GM12874 (cell line): ENCODE data around the gene PEF1.

Source experiments
- TF ChIP-seq, protein P1 (sequence below): IDR thresholded peaks from 2 replicates; pipeline ENCODE4 v1.5.1; 2011; ENCODE audit warnings: low read depth, mild to moderate bottlenecking, control low read depth, low read length, moderate library complexity; ENCODE audit not compliant: insufficient read depth

PEF1 gene

GRCh38 chr1:31627301-31627929, 17.3 kb downstream of the PEF1 start:
- TF ChIP-seq, protein P1, sequence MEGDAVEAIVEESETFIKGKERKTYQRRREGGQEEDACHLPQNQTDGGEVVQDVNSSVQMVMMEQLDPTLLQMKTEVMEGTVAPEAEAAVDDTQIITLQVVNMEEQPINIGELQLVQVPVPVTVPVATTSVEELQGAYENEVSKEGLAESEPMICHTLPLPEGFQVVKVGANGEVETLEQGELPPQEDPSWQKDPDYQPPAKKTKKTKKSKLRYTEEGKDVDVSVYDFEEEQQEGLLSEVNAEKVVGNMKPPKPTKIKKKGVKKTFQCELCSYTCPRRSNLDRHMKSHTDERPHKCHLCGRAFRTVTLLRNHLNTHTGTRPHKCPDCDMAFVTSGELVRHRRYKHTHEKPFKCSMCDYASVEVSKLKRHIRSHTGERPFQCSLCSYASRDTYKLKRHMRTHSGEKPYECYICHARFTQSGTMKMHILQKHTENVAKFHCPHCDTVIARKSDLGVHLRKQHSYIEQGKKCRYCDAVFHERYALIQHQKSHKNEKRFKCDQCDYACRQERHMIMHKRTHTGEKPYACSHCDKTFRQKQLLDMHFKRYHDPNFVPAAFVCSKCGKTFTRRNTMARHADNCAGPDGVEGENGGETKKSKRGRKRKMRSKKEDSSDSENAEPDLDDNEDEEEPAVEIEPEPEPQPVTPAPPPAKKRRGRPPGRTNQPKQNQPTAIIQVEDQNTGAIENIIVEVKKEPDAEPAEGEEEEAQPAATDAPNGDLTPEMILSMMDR: no peak

DNA sequence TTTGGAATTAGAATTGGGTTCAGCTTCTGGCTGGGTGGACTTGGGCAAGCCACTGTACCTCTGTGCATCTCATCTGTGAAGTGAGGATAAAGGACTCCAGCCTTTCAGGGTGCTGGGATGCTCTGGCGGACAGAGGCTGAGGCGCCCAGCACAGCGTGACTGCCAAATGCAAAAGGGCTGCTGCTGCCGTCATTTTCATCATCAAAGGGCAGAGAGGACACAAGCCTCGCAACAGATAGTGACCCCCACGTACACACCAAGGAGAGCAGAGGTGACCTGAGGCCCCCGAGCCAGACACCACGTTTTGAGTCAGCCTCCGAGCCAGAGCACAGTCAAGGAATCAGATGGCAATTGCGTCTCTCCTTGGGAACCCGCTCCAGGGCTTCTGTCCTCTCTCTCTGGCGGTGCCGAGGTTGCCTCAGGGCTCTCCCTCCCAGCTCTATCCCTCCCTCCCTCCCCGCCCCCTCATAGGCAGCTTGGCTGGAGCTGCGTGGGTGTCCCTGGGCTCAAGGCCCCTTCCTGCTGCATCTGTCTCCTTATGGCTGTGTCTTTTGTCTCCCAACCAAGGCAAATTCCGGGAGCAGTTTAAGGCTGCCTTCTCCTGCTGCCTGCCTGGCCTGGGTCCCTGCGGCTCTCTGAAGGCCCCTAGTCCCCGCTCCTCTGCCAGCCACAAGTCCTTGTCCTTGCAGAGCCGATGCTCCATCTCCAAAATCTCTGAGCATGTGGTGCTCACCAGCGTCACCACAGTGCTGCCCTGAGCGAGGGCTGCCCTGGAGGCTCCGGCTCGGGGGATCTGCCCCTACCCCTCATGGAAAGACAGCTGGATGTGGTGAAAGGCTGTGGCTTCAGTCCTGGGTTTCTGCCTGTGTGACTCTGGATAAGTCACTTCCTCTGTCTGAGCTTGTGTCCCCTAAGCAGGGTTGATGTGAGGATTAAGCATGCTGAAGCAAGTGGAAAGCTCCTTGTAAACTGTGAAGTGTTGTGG, 18.2 kb downstream of the PEF1 start:
- TF ChIP-seq, protein P1: no peak

- TF ChIP-seq, protein P1: no peak
Observed at GRCh38 chr1:31625561-31626222, 19.0 kb downstream of the PEF1 start.

DNA sequence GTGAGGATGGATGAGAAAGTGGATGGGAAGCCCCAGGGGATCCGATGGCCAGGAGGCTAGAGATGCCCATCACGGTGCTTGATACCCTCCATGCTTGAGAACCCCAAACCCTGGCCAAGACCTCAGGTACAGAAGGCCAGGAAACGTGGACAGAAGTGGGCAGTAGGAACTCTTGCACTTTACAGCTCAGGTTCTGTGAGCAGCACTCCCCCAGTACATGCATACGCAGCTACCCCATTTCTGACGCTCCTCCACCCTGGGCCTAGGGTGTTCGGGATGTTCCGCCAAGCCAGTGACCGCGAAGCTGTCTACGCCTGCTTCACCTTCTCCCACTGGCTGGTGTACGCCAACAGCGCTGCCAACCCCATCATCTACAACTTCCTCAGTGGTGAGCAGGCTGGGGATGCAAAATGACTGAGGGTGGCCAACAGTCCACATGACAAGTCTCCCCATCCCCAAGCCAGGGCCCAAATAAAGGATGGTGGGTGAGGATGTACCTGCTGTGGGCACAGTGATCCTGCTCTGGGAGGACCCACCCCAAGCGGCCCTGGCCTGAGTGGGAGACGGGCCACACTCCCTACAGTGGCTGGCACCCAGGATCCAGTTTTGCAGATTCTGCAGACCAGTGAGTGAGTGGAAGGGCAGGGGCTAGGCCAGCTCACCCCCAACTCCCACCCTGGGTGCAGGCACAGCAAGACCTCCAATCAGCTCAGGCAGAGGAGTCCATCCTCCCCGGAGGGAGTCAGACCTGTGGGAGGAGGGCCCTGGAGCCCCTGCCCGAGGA, 19.8 kb downstream of the PEF1 start:
- TF ChIP-seq, protein P1: no peak

DNA sequence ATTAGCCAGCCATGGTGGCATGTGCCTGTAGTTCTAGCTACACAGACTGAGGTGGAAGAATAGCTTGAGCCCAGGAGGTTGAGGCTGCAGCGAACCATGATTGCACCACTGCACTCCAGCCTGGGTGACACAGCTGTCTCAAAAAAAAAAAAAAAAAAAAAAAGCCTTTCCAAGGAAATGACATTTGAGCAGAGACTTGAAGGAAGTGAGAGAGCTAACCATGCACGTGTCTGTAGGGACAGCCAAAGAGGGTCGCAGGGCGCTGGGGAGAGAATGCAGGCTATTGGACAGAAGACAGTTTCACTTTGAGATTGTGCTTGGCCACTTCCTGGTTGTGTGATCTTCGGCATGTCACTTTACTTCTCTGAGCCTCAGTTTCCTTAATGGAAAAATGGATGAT, 20.4 kb downstream of the PEF1 start:
- TF ChIP-seq, protein P1: no peak

DNA sequence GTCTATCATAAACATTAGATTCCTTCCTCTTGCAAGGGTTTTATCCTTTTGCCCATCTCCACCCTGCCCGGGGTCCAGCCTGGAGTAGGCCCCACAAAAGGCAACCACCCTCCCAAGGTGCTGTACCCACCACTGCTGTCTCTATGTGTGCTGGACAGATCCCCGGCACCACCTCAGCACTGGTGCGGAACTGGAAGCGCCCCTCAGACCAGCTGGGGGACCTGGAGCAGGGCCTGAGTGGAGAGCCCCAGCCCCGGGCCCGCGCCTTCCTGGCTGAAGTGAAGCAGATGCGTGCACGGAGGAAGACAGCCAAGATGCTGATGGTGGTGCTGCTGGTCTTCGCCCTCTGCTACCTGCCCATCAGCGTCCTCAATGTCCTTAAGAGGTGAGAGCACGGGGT, 21.3 kb downstream of the PEF1 start:
- TF ChIP-seq, protein P1: no peak
